H1 (cell line): ENCODE results near the gene HAPLN3. TPM values are rescaled to one million over a fixed set of nuclear protein-coding genes. Genes with fewer than 3 reads are reported as not detected.

Source experiments
- GABPA ChIP-seq: IDR thresholded peaks from 2 replicates; pipeline ENCODE4 v1.6.1; 2011; ENCODE audit warnings: mild to moderate bottlenecking, low read length, moderate library complexity, borderline replicate concordance; ENCODE audit not compliant: insufficient read depth
- ZNF274 ChIP-seq: IDR thresholded peaks from 2 replicates; pipeline ENCODE4 v1.7.0; 2012; ENCODE audit warnings: low read length, borderline replicate concordance; ENCODE audit errors: extremely low read depth
- polyA plus RNA-seq, 7 experiments: library from polyadenylated mRNA; depleted of rRNA in 3 of 7; stranded (reverse) in 5 of 7; unstranded in 2 of 7; fragments of >200 nt in 5 of 7; fragments of 200-250 nt in 2 of 7; gene quantifications; 1 replicate in 5 of 7; 2 replicates in 1 of 7; 4 replicates in 1 of 7; pipeline versions ENCODE4 v1.2.1 to v1.2.3, GENCODE V29; 2011 to 2013; ENCODE audit warnings: missing spikeins in 2 of 7, mixed read lengths in 2 of 7
- total RNA-seq: library from RNA; stranded (reverse); fragmentation: NEBNext Ultra II Directional; extraction: Animal tissue kit (Norgen Biotek cat#: 25700); gene quantifications from 2 replicates; pipeline ENCODE4 v1.2.1, GENCODE V29; 2021
- TF ChIP-seq, protein P1 (sequence below): fragments of 300-600 bp; sonication (generic); IDR thresholded peaks from 2 replicates; pipeline ENCODE4 v1.7.1; 2012; ENCODE audit warnings: low read length, moderate library complexity, mild to moderate bottlenecking, inconsistent platforms; ENCODE audit not compliant: insufficient replicate concordance

Gene HAPLN3
- total and polyA plus RNA-seq, 2 of the 8 experiments (the other 6 are each of a cell fraction or from before 2014, with no cell fraction given), result 76.2 to 79.7 TPM

DNA sequence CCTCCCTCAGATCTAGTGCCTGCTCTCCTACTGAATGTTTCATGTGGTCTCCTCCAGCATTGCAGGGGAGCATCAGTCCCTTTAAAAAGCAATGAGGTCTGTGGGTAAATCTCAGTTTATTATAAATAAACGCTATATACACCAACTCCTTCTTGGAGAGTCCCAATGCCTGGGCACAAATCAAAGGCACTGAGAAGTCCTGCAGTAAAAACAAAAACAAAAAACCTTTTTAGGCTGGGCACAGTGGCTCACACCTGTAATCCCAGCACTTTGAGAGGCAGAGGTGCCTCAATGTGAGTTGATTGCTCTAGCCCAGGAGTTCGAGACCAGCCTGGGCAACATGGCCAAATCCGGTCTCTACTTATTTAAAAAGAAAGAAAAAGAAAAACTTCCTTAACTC is 47.1 kb downstream of the HAPLN3 start (continued):
- TF ChIP-seq GABPA (no peak), ZNF274 (no peak)
- TF ChIP-seq, protein P1, sequence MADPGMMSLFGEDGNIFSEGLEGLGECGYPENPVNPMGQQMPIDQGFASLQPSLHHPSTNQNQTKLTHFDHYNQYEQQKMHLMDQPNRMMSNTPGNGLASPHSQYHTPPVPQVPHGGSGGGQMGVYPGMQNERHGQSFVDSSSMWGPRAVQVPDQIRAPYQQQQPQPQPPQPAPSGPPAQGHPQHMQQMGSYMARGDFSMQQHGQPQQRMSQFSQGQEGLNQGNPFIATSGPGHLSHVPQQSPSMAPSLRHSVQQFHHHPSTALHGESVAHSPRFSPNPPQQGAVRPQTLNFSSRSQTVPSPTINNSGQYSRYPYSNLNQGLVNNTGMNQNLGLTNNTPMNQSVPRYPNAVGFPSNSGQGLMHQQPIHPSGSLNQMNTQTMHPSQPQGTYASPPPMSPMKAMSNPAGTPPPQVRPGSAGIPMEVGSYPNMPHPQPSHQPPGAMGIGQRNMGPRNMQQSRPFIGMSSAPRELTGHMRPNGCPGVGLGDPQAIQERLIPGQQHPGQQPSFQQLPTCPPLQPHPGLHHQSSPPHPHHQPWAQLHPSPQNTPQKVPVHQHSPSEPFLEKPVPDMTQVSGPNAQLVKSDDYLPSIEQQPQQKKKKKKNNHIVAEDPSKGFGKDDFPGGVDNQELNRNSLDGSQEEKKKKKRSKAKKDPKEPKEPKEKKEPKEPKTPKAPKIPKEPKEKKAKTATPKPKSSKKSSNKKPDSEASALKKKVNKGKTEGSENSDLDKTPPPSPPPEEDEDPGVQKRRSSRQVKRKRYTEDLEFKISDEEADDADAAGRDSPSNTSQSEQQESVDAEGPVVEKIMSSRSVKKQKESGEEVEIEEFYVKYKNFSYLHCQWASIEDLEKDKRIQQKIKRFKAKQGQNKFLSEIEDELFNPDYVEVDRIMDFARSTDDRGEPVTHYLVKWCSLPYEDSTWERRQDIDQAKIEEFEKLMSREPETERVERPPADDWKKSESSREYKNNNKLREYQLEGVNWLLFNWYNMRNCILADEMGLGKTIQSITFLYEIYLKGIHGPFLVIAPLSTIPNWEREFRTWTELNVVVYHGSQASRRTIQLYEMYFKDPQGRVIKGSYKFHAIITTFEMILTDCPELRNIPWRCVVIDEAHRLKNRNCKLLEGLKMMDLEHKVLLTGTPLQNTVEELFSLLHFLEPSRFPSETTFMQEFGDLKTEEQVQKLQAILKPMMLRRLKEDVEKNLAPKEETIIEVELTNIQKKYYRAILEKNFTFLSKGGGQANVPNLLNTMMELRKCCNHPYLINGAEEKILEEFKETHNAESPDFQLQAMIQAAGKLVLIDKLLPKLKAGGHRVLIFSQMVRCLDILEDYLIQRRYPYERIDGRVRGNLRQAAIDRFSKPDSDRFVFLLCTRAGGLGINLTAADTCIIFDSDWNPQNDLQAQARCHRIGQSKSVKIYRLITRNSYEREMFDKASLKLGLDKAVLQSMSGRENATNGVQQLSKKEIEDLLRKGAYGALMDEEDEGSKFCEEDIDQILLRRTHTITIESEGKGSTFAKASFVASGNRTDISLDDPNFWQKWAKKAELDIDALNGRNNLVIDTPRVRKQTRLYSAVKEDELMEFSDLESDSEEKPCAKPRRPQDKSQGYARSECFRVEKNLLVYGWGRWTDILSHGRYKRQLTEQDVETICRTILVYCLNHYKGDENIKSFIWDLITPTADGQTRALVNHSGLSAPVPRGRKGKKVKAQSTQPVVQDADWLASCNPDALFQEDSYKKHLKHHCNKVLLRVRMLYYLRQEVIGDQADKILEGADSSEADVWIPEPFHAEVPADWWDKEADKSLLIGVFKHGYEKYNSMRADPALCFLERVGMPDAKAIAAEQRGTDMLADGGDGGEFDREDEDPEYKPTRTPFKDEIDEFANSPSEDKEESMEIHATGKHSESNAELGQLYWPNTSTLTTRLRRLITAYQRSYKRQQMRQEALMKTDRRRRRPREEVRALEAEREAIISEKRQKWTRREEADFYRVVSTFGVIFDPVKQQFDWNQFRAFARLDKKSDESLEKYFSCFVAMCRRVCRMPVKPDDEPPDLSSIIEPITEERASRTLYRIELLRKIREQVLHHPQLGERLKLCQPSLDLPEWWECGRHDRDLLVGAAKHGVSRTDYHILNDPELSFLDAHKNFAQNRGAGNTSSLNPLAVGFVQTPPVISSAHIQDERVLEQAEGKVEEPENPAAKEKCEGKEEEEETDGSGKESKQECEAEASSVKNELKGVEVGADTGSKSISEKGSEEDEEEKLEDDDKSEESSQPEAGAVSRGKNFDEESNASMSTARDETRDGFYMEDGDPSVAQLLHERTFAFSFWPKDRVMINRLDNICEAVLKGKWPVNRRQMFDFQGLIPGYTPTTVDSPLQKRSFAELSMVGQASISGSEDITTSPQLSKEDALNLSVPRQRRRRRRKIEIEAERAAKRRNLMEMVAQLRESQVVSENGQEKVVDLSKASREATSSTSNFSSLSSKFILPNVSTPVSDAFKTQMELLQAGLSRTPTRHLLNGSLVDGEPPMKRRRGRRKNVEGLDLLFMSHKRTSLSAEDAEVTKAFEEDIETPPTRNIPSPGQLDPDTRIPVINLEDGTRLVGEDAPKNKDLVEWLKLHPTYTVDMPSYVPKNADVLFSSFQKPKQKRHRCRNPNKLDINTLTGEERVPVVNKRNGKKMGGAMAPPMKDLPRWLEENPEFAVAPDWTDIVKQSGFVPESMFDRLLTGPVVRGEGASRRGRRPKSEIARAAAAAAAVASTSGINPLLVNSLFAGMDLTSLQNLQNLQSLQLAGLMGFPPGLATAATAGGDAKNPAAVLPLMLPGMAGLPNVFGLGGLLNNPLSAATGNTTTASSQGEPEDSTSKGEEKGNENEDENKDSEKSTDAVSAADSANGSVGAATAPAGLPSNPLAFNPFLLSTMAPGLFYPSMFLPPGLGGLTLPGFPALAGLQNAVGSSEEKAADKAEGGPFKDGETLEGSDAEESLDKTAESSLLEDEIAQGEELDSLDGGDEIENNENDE, result no peak
